H1 (cell line): Measurements from ENCODE around the gene OBSCN. TPM values are rescaled to one million over a fixed set of nuclear protein-coding genes. Genes with fewer than 3 reads are reported as not detected.

Source experiments
- CTCF ChIA-PET: fragments of 300-600 bp; sonication (Branson Sonifier 250); formaldehyde crosslinking; loops from one replicate; lab custom pipeline; 2021; ENCODE audit not compliant: partially characterized antibody; lab: Charles Lee
- POLR2A ChIA-PET: fragments of 300-600 bp; sonication (Branson Sonifier 250); formaldehyde crosslinking; loops from one replicate; lab custom pipeline; 2021; ENCODE audit warnings: inconsistent platforms; ENCODE audit not compliant: partially characterized antibody; lab: Charles Lee
- DNase-seq, 2 experiments: peaks; one replicate each; pipeline versions ENCODE4 v3.0.0 to v3.0.0-alpha.2; 2010 to 2022; ENCODE audit warnings: low spot score in 2 of 2, low read depth in 1 of 2, mixed read lengths in 1 of 2
- FAIRE-seq: peaks from 2 replicates; lab custom pipeline; 2011; peaks lifted over from hg19 to GRCh38; lab: Jason Lieb, UNC
- H2AFZ ChIP-seq: 2 replicates; pipeline ENCODE4 v1.8.1; 2012; ENCODE audit warnings: low read length, inconsistent platforms
- H2AK5ac ChIP-seq: 2 replicates; pipeline ENCODE4 v1.6.1; 2013; ENCODE audit warnings: low read depth, low read length
- H2BK120ac ChIP-seq: replicated peaks from 2 replicates; pipeline ENCODE3; 2013; ENCODE audit warnings: low read depth, low read length, inconsistent platforms
- H2BK12ac ChIP-seq: 2 replicates; pipeline ENCODE4 v1.6.1; 2013; ENCODE audit warnings: low read depth, low read length
- H2BK15ac ChIP-seq: 2 replicates; pipeline ENCODE4 v1.6.1; 2013; ENCODE audit warnings: low read length
- H2BK20ac ChIP-seq: 2 replicates; pipeline ENCODE4 v1.6.1; 2013; ENCODE audit warnings: low read length
- H2BK5ac ChIP-seq: 2 replicates; pipeline ENCODE4 v1.6.1; 2013; ENCODE audit warnings: low read depth, low read length
- H3K14ac ChIP-seq: 2 replicates; pipeline ENCODE4 v1.6.1; 2013; ENCODE audit warnings: inconsistent platforms; ENCODE audit not compliant: insufficient read length
- H3K18ac ChIP-seq: 2 replicates; pipeline ENCODE4 v1.6.1; 2013; ENCODE audit warnings: low read length; ENCODE audit errors: extremely low read depth
- H3K23ac ChIP-seq: 2 replicates; pipeline ENCODE4 v1.6.1; 2013; ENCODE audit warnings: inconsistent platforms; ENCODE audit not compliant: insufficient read length
- H3K23me2 ChIP-seq: 2 replicates; pipeline ENCODE4 v1.6.1; 2013; ENCODE audit warnings: low read depth, low read length
- H3K27ac ChIP-seq: 2 replicates; pipeline ENCODE4 v1.6.1; 2011; ENCODE audit warnings: low read depth, low read length, inconsistent platforms
- H3K27me3 ChIP-seq, 4 experiments: replicated peaks in 1 of 4; 1 replicate in 1 of 4; 2 replicates in 3 of 4; pipeline versions ENCODE4 v1.6.1 to v1.8.1; 2011 to 2013; ENCODE audit warnings: low read length in 3 of 4, mild to moderate bottlenecking in 3 of 4, inconsistent platforms in 2 of 4, mixed read lengths in 2 of 4, moderate library complexity in 1 of 4; ENCODE audit not compliant: control insufficient read depth in 3 of 4, insufficient read depth in 3 of 4; ENCODE audit errors: extremely low read depth in 1 of 4
- H3K36me3 ChIP-seq, 4 experiments: 2 replicates each; pipeline versions ENCODE4 v1.6.1 to v1.8.1; 2011 to 2013; ENCODE audit warnings: mild to moderate bottlenecking in 4 of 4, low read length in 3 of 4, moderate library complexity in 2 of 4, control low read depth in 1 of 4, inconsistent platforms in 1 of 4; ENCODE audit not compliant: insufficient read depth in 4 of 4, control insufficient read depth in 2 of 4
- H3K4ac ChIP-seq: replicated peaks from 2 replicates; pipeline ENCODE3; 2013; ENCODE audit warnings: low read length, low read depth, mixed read lengths, inconsistent platforms; ENCODE audit not compliant: insufficient read length
- H3K4me1 ChIP-seq, 4 experiments: replicated peaks in 1 of 4; 1 replicate in 1 of 4; 2 replicates in 3 of 4; pipeline versions ENCODE4 v1.6.1 to v1.8.1; 2011 to 2013; ENCODE audit warnings: low read length in 3 of 4, inconsistent platforms in 2 of 4, mixed read lengths in 1 of 4; ENCODE audit not compliant: insufficient read depth in 4 of 4, control insufficient read depth in 3 of 4
- H3K4me2 ChIP-seq, 2 experiments: 2 replicates each; pipeline versions ENCODE4 v1.6.1 to v1.8.1; 2011 to 2013; ENCODE audit warnings: low read depth in 2 of 2, low read length in 2 of 2, control low read depth in 1 of 2, inconsistent platforms in 1 of 2, mild to moderate bottlenecking in 1 of 2; ENCODE audit not compliant: insufficient read depth in 1 of 2
- H3K4me3 ChIP-seq, 4 experiments: fragments of 200-600, 300-600 bp in 1 of 4; sonication (generic), shearing (Covaris generic), sonication (Bioruptor Twin) in 1 of 4; 2 replicates each; pipeline versions ENCODE4 v1.5.1 to v1.8.1; 2011 to 2016; ENCODE audit warnings: low read length in 4 of 4, low read depth in 3 of 4, control low read depth in 2 of 4, inconsistent platforms in 2 of 4, mild to moderate bottlenecking in 2 of 4, mixed read lengths in 1 of 4, moderate library complexity in 1 of 4; ENCODE audit not compliant: insufficient read depth in 2 of 4; ENCODE audit errors: extremely low read depth in 1 of 4
- H3K56ac ChIP-seq: replicated peaks from 2 replicates; pipeline ENCODE3; 2013; ENCODE audit warnings: low read depth, mild to moderate bottlenecking, mixed read lengths, low read length, inconsistent platforms; ENCODE audit not compliant: insufficient read length
- H3K79me1 ChIP-seq: 2 replicates; pipeline ENCODE4 v1.6.1; 2013; ENCODE audit warnings: low read depth, low read length, control low read depth
- H3K79me2 ChIP-seq, 2 experiments: 2 replicates each; pipeline versions ENCODE4 v1.6.1 to v1.8.1; 2012 to 2013; ENCODE audit warnings: low read length in 2 of 2, mild to moderate bottlenecking in 2 of 2, inconsistent platforms in 1 of 2; ENCODE audit not compliant: insufficient read depth in 2 of 2, control insufficient read depth in 1 of 2
- H3K9ac ChIP-seq, 4 experiments: replicated peaks in 1 of 4; 1 replicate in 1 of 4; 2 replicates in 3 of 4; pipeline versions ENCODE4 v1.6.1 to v1.8.1; 2011 to 2013; ENCODE audit warnings: low read depth in 3 of 4, low read length in 3 of 4, control low read depth in 2 of 4, mild to moderate bottlenecking in 2 of 4, moderate library complexity in 2 of 4, inconsistent platforms in 1 of 4; ENCODE audit errors: extremely low read depth in 1 of 4
- H3K9me3 ChIP-seq, 2 experiments: 2 replicates each; pipeline versions ENCODE4 v1.6.1 to v1.8.1; 2012 to 2013; ENCODE audit warnings: mild to moderate bottlenecking in 2 of 2, moderate library complexity in 2 of 2, control low read depth in 1 of 2, inconsistent platforms in 1 of 2, low read depth in 1 of 2, low read length in 1 of 2, mixed read lengths in 1 of 2; ENCODE audit not compliant: insufficient read depth in 2 of 2
- H4K20me1 ChIP-seq, 2 experiments: replicated peaks in 1 of 2; 2 replicates each; pipeline versions ENCODE3 to v1.8.1; 2011 to 2013; ENCODE audit warnings: inconsistent platforms in 2 of 2, low read length in 2 of 2, mild to moderate bottlenecking in 1 of 2; ENCODE audit not compliant: insufficient read depth in 2 of 2, control insufficient read depth in 1 of 2
- H4K5ac ChIP-seq: 2 replicates; pipeline ENCODE4 v1.6.1; 2013; ENCODE audit warnings: low read length, low read depth, mixed read lengths, inconsistent platforms; ENCODE audit not compliant: insufficient read length
- H4K8ac ChIP-seq: 2 replicates; pipeline ENCODE4 v1.8.0; 2013; ENCODE audit warnings: mild to moderate bottlenecking, moderate library complexity, low read length, inconsistent platforms; ENCODE audit not compliant: insufficient read depth; ENCODE audit errors: extremely low read depth
- H4K91ac ChIP-seq: replicated peaks from 2 replicates; pipeline ENCODE3; 2013; ENCODE audit warnings: low read length, mixed read lengths, inconsistent platforms; ENCODE audit not compliant: insufficient read length
- POLR2A ChIP-seq, 2 experiments: IDR thresholded peaks; 1 replicate in 1 of 2; 2 replicates in 1 of 2; pipeline ENCODE4 v1.6.1; 2011; ENCODE audit warnings: low read depth in 2 of 2, low read length in 2 of 2, mild to moderate bottlenecking in 2 of 2; ENCODE audit errors: control extremely low read depth in 1 of 2
- WGBS, 2 experiments: shearing (Covaris generic) in 1 of 2; methylation state at CpG; one replicate each; pipeline versions ENCODE4 v1.1.6 to v1.1.7; 2013 to 2015; ENCODE audit warnings: low lambda C conversion rate in 2 of 2, mixed read lengths in 2 of 2, inconsistent platforms in 1 of 2, low coverage in 1 of 2, missing lambda C conversion rate in 1 of 2; ENCODE audit not compliant: insufficient replicate concordance in 2 of 2, insufficient coverage in 1 of 2, insufficient read length in 1 of 2; ENCODE audit errors: extremely low coverage in 1 of 2, missing lambda C conversion rate in 1 of 2; 5-methylcytosine and 5-hydroxymethylcytosine counted together
- polyA plus RNA-seq, 7 experiments: library from polyadenylated mRNA; depleted of rRNA in 3 of 7; stranded (reverse) in 5 of 7; unstranded in 2 of 7; fragments of >200 nt in 5 of 7; fragments of 200-250 nt in 2 of 7; gene quantifications; 1 replicate in 5 of 7; 2 replicates in 1 of 7; 4 replicates in 1 of 7; pipeline versions ENCODE4 v1.2.1 to v1.2.3, GENCODE V29; 2011 to 2013; ENCODE audit warnings: missing spikeins in 2 of 7, mixed read lengths in 2 of 7
- total RNA-seq: library from RNA; stranded (reverse); fragmentation: NEBNext Ultra II Directional; extraction: Animal tissue kit (Norgen Biotek cat#: 25700); gene quantifications from 2 replicates; pipeline ENCODE4 v1.2.1, GENCODE V29; 2021

Gene OBSCN
- total and polyA plus RNA-seq, 2 of the 8 experiments (the other 6 are each of a cell fraction or from before 2014, with no cell fraction given) = 7.5 to 28.4 TPM

- no peaks in the 10 kb centered on the region for H3K27me3 ChIP-seq
- H3K23ac ChIP-seq = no peak overlapping the region
- no peak overlapping the region for H3K4me3 ChIP-seq
- H3K18ac ChIP-seq = no peak overlapping the region
- WGBS, 2 experiments = 91% methylated on average over 5 of the region's 5 CpGs; no CpG with 5 or more reads in 1 of the 2 experiments
- H4K5ac ChIP-seq = no peak overlapping the region
- no peak overlapping the region for H3K14ac ChIP-seq
- no peaks in the 10 kb centered on the region for H3K23me2 ChIP-seq
- H4K91ac ChIP-seq = no peak overlapping the region
- no peak overlapping the region for H2AK5ac ChIP-seq
- H2BK20ac ChIP-seq = no peak overlapping the region
- no peak overlapping the region for H2BK120ac ChIP-seq
- H3K56ac ChIP-seq = no peak overlapping the region
- peaks cover 13 to 36% (median 22%) of the 10 kb centered on the region in 4 experiments for H3K36me3 ChIP-seq
- H3K79me1 ChIP-seq = peaks cover 6% of the 10 kb centered on the region
- TF ChIP-seq POLR2A (IDR thresholded peaks at IDR 0.05; ENCODE audit: control extremely low read depth in 1 of 2, low read depth in 2 of 2, low read length in 2 of 2) = no peak
- no peaks in the 10 kb centered on the region; a peak in 1 of 4 replicates for H3K79me2 ChIP-seq
- no peak overlapping the region for H3K4ac ChIP-seq
- H2BK12ac ChIP-seq = no peak overlapping the region
- FAIRE-seq (no peak), DNase-seq (no peak)
- ChIA-PET CTCF (interaction anchor here (0.7 kb wide), 1 partner anchor 8 kb away, joined by 3 read pairs; no protein-coding TSS in a partner anchor), POLR2A (no interaction called here)
- H2AFZ ChIP-seq = no peak overlapping the region
- H4K20me1 ChIP-seq = peaks cover 0 to 7% of the 10 kb centered on the region in 2 experiments
- no peak overlapping the region for H2BK5ac ChIP-seq
- no peak overlapping the region for H2BK15ac ChIP-seq
- H3K4me1 ChIP-seq = no peaks in the 10 kb centered on the region
- H3K4me2 ChIP-seq = no peak overlapping the region
- H3K9ac ChIP-seq = no peak overlapping the region
- peaks cover 0 to 3% of the 10 kb centered on the region in 2 experiments; a peak in 1 of 4 replicates for H3K9me3 ChIP-seq
- H3K27ac ChIP-seq = no peak overlapping the region
- H4K8ac ChIP-seq = no peak overlapping the region
These were observed 20.8 kb downstream of the OBSCN start for GRCh38 chr1:228228601-228229074.
